SK-N-SH (cell line): ENCODE results near the gene DES.

ENCODE experiments used
- CTCF ChIP-seq: fragments of 200-600 bp; sonication (generic); IDR thresholded peaks from 2 replicates; pipeline ENCODE4 v1.6.1; 2017; ENCODE audit warnings: antibody characterized with exemption, mild to moderate bottlenecking, moderate library complexity
- EP300 ChIP-seq, 2 experiments: IDR thresholded peaks; 2 replicates each; pipeline versions ENCODE4 v1.4.0 to v1.6.1; 2012; ENCODE audit warnings: borderline replicate concordance in 1 of 2, low read depth in 1 of 2, low read length in 1 of 2
- EZH2phosphoT487 ChIP-seq: fragments of 200-600 bp; sonication (generic); IDR thresholded peaks from 2 replicates; pipeline ENCODE4 v1.6.1; 2017; ENCODE audit warnings: low read depth, mixed run types, mild to moderate bottlenecking, antibody characterized with exemption, moderate library complexity, borderline replicate concordance
- POLR2AphosphoS5 ChIP-seq: IDR thresholded peaks from 2 replicates; pipeline ENCODE4 v1.6.1; 2012; ENCODE audit warnings: low read depth, low read length
- USF2 ChIP-seq: fragments of 150-350 bp; IDR thresholded peaks from 2 replicates; pipeline ENCODE4 v1.6.1; 2017; ENCODE audit warnings: antibody characterized with exemption, low read length, low read depth, borderline replicate concordance
- YY1 ChIP-seq: IDR thresholded peaks from 2 replicates; pipeline ENCODE4 v1.4.0; 2012; ENCODE audit warnings: low read depth, mild to moderate bottlenecking
- TF ChIP-seq, protein P1 (sequence below): IDR thresholded peaks from 2 replicates; pipeline ENCODE4 v1.6.1; 2012; ENCODE audit warnings: mild to moderate bottlenecking, low read depth, low read length, moderate library complexity

DNA sequence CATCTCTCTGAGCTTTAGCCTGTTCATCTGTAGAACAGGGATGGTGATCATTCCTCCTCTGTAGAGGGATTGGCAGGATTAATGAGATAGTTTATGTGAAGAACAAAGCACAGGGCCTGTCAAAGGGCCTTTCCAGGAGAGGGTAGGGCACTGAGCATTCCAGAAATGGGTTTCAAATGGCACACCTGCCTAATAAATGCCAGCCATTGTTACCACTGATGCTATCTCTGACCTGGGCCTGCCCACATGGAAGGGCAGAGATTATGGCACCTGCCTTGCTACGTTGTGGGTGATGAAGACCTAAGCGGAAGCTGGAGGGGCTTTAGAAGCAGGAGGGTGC lies 49.5 kb downstream of the DES start:
- TF ChIP-seq CTCF (no peak), POLR2AphosphoS5 (no peak), EP300 (IDR thresholded peaks at IDR 0.05; ENCODE audit: borderline replicate concordance in 1 of 2, low read depth in 1 of 2, low read length in 1 of 2) (no peak), USF2 (no peak), EZH2phosphoT487 (no peak), YY1 (no peak)
- TF ChIP-seq, protein P1, sequence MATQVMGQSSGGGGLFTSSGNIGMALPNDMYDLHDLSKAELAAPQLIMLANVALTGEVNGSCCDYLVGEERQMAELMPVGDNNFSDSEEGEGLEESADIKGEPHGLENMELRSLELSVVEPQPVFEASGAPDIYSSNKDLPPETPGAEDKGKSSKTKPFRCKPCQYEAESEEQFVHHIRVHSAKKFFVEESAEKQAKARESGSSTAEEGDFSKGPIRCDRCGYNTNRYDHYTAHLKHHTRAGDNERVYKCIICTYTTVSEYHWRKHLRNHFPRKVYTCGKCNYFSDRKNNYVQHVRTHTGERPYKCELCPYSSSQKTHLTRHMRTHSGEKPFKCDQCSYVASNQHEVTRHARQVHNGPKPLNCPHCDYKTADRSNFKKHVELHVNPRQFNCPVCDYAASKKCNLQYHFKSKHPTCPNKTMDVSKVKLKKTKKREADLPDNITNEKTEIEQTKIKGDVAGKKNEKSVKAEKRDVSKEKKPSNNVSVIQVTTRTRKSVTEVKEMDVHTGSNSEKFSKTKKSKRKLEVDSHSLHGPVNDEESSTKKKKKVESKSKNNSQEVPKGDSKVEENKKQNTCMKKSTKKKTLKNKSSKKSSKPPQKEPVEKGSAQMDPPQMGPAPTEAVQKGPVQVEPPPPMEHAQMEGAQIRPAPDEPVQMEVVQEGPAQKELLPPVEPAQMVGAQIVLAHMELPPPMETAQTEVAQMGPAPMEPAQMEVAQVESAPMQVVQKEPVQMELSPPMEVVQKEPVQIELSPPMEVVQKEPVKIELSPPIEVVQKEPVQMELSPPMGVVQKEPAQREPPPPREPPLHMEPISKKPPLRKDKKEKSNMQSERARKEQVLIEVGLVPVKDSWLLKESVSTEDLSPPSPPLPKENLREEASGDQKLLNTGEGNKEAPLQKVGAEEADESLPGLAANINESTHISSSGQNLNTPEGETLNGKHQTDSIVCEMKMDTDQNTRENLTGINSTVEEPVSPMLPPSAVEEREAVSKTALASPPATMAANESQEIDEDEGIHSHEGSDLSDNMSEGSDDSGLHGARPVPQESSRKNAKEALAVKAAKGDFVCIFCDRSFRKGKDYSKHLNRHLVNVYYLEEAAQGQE: no peak
